Measurements from ENCODE around the gene OR51B5. TPM values are rescaled to one million over a fixed set of nuclear protein-coding genes. Genes with fewer than 3 reads are reported as not detected.

OR51B5 gene
- total RNA-seq, 2 experiments from 2014 or later: 0.16 TPM; not detected in 1

DNA sequence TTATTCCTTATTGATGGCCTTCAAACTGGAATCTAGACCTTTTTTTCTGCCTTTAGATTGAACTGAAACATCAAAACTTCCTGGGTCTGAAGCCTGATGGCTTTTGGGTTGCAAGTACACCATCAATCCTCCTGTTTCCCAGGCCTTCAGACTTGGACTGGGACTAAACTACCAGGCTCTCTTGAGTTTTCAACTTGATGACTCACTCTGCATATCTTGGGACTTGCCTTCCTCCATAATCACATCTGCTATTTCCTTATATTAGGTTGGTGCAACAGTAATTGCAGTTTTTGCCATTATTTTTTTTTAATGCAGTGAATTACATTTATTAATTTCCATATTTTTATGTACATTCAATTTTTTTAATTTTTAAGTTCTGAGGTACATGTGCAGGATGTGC, 7.0 kb downstream of the OR51B5 start:
- ChIA-PET POLR2A (no interaction called here), CTCF (ENCODE audit: unreplicated experiment) (no interaction called here)
- H3K79me2 ChIP-seq (ENCODE audit: insufficient read depth, low read depth, low read length): no peaks in the 10 kb centered on the region
- H3K9me2 ChIP-seq (ENCODE audit: insufficient read depth, low read length): no peaks in the 10 kb centered on the region
- H3K4me2 ChIP-seq (ENCODE audit: low read length): no peak overlapping the region
- H3K9me3 ChIP-seq (ENCODE audit: low read length): no peaks in the 10 kb centered on the region
- no peak for TF ChIP-seq EZH2phosphoT487 (IDR thresholded peaks at IDR 0.05; ENCODE audit: borderline replicate concordance, low read depth, low read length)
- TF ChIP-seq, protein P1, sequence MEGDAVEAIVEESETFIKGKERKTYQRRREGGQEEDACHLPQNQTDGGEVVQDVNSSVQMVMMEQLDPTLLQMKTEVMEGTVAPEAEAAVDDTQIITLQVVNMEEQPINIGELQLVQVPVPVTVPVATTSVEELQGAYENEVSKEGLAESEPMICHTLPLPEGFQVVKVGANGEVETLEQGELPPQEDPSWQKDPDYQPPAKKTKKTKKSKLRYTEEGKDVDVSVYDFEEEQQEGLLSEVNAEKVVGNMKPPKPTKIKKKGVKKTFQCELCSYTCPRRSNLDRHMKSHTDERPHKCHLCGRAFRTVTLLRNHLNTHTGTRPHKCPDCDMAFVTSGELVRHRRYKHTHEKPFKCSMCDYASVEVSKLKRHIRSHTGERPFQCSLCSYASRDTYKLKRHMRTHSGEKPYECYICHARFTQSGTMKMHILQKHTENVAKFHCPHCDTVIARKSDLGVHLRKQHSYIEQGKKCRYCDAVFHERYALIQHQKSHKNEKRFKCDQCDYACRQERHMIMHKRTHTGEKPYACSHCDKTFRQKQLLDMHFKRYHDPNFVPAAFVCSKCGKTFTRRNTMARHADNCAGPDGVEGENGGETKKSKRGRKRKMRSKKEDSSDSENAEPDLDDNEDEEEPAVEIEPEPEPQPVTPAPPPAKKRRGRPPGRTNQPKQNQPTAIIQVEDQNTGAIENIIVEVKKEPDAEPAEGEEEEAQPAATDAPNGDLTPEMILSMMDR (conservative IDR thresholded peaks at IDR 0.05; ENCODE audit: low read length): no peak
- no peak for DNase-seq (ENCODE audit: low spot score)
- no peak overlapping the region for H3K27ac ChIP-seq (ENCODE audit: low read depth, low read length, poor library complexity, severe bottlenecking)
- no peaks in the 10 kb centered on the region for H4K20me1 ChIP-seq (ENCODE audit: insufficient read depth, low read length)
- no peak overlapping the region for H2AFZ ChIP-seq (ENCODE audit: low read length)
- H3K36me3 ChIP-seq (ENCODE audit: insufficient read depth, low read length): no peaks in the 10 kb centered on the region
- H3K4me3 ChIP-seq (ENCODE audit: low read depth, low read length, poor library complexity, severe bottlenecking): no peak overlapping the region
- no TSS peak for BruUV-seq (replicated peaks)
- H3K4me1 ChIP-seq (ENCODE audit: insufficient read depth, low read length, poor library complexity, severe bottlenecking): no peaks in the 10 kb centered on the region
- intact Hi-C loops (cut with micrococcal nuclease; ENCODE audit: unreplicated experiment): no loop called here

DNA sequence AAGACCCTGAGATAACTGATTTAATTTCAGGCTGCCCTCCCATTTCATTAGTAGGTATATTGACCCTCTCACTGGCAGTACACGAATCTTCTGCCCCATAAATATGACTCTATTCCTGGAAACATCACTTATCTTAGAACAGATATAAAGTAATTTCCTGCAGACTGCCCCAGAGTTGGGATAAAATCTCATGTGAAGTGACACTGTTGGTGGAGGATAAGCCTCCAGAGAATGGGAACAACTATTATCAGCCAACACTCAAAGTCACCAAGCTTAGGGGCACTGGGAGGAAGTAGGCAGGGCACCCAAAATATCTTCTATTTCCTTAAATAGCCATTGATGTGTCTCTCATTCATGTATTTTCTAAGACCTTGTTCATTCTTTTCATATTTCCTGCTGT, 8.2 kb downstream of the OR51B5 start:
- no peak overlapping the region for H3K4me3 ChIP-seq (ENCODE audit: low read depth, low read length, poor library complexity, severe bottlenecking)
- no peak overlapping the region for H2AFZ ChIP-seq (ENCODE audit: low read length)
- H3K79me2 ChIP-seq (ENCODE audit: insufficient read depth, low read depth, low read length): no peaks in the 10 kb centered on the region
- DNase-seq (ENCODE audit: low spot score): no peak
- H3K9me2 ChIP-seq (ENCODE audit: insufficient read depth, low read length): no peaks in the 10 kb centered on the region
- H3K4me2 ChIP-seq (ENCODE audit: low read length): no peak overlapping the region
- intact Hi-C loops (cut with micrococcal nuclease; ENCODE audit: unreplicated experiment): no loop called here
- no TSS peak for BruUV-seq (replicated peaks)
- no peaks in the 10 kb centered on the region for H3K36me3 ChIP-seq (ENCODE audit: insufficient read depth, low read length)
- no peaks in the 10 kb centered on the region for H3K9me3 ChIP-seq (ENCODE audit: low read length)
- CTCF ChIA-PET (ENCODE audit: unreplicated experiment): no interaction called here
- POLR2A ChIA-PET: interaction anchor here (0.6 kb wide), 1 partner anchor 412 kb away, joined by 4 read pairs; no protein-coding TSS in a partner anchor
- TF ChIP-seq EZH2phosphoT487 (IDR thresholded peaks at IDR 0.05; ENCODE audit: borderline replicate concordance, low read depth, low read length): no peak
- TF ChIP-seq, protein P1 (conservative IDR thresholded peaks at IDR 0.05; ENCODE audit: low read length): no peak
- H3K4me1 ChIP-seq (ENCODE audit: insufficient read depth, low read length, poor library complexity, severe bottlenecking): no peaks in the 10 kb centered on the region
- H4K20me1 ChIP-seq (ENCODE audit: insufficient read depth, low read length): no peaks in the 10 kb centered on the region
- no peak overlapping the region for H3K27ac ChIP-seq (ENCODE audit: low read depth, low read length, poor library complexity, severe bottlenecking)

DNA sequence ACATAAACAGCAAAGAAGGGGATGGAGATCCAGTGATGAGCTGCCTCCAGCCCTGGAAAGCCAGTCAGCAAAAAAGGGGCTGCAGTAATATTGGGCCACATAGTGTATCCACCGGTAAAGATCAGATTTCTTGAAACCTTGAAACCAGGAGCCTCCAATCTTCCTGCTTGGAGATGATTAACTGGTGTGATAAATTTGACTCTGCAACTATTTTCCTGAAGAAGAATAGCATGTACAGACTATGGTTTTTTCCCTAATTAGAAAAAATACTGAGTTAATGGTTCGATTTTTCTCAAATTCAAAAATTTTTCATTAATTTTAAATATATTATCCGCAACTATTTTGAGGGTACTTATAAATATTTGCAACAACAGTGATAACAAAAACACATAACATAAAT, 19.1 kb downstream of the OR51B5 start, which contains the start of gene OR51B2:
Gene OR51B2 (minus strand): TSS at position 101 of the 400 bp plus-strand sequence. CDS start 0 bp downstream, at position 101.
- ChIA-PET CTCF (ENCODE audit: unreplicated experiment) (no interaction called here), POLR2A (no interaction called here)
- Histone ChIP-seq H2AFZ (ENCODE audit: low read length) (no peak within 1 kb of the TSS), H3K9me3 (ENCODE audit: low read length) (no peaks in the 10 kb centered on the region), H3K4me3 (ENCODE audit: low read depth, low read length, poor library complexity, severe bottlenecking) (no peak within 1 kb of the TSS), H3K4me1 (ENCODE audit: insufficient read depth, low read length, poor library complexity, severe bottlenecking) (no peaks in the 10 kb centered on the region), H3K36me3 (ENCODE audit: insufficient read depth, low read length) (no peaks in the 10 kb centered on the region), H3K4me2 (ENCODE audit: low read length) (no peak within 1 kb of the TSS), H3K9me2 (ENCODE audit: insufficient read depth, low read length) (no peaks in the 10 kb centered on the region), H3K27ac (ENCODE audit: low read depth, low read length, poor library complexity, severe bottlenecking) (no peak within 1 kb of the TSS), H4K20me1 (ENCODE audit: insufficient read depth, low read length) (no peaks in the 10 kb centered on the region), H3K79me2 (ENCODE audit: insufficient read depth, low read depth, low read length) (no peaks in the 10 kb centered on the region)
- intact Hi-C loops (cut with micrococcal nuclease; ENCODE audit: unreplicated experiment): no loop called here
- BruUV-seq (replicated peaks): no TSS peak
- no peak for DNase-seq (ENCODE audit: low spot score)
- no peak for TF ChIP-seq EZH2phosphoT487 (IDR thresholded peaks at IDR 0.05; ENCODE audit: borderline replicate concordance, low read depth, low read length)
- TF ChIP-seq, protein P1 (conservative IDR thresholded peaks at IDR 0.05; ENCODE audit: low read length): no peak
